Measurements from ENCODE around the gene FIGN. TPM values are rescaled to one million over a fixed set of nuclear protein-coding genes. Genes with fewer than 3 reads are reported as not detected.

Gene FIGN
- total RNA-seq, 4 donors from 2014 or later: 12.3 to 17.7 (median 14.2) TPM

DNA sequence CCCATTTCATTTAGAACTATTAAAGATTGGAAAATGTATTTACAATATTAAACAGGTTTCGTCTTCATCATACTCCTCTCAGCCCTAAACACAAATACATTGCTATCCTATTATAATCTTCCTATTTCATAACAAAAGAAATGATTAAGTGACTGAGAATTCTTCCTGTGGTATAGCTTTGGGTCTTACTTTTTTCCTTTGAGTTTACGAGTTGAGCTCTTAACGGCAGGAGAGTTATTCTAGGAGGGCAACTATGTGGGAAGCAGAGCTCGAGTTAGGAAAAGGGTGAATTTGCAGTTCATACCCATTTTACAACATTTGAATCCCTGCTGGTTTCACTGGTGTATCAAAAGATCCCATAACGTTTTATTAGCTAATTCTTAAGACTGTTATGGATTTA lies 105.0 kb downstream of the FIGN start:
- Histone ChIP-seq H3K36me3 (no peaks in the 10 kb centered on the region), H3K4me3 (no peak overlapping the region), H3K9me3 (no peaks in the 10 kb centered on the region), H3K27me3 (no peaks in the 10 kb centered on the region), H3K4me1 (peaks cover 0 to 4% (median 0%) of the 10 kb centered on the region in 4 donors), H3K27ac (no peak overlapping the region)
- DNase-seq (ENCODE audit: low spot score in 2 of 2): no peak
- 80 to 81% methylated on average over 5 of the region's 5 CpGs for WGBS, 2 donors
- TF ChIP-seq POLR2A (IDR thresholded peaks at IDR 0.05) (no peak), EP300 (IDR thresholded peaks at IDR 0.05) (no peak)
- TF ChIP-seq, protein P1, sequence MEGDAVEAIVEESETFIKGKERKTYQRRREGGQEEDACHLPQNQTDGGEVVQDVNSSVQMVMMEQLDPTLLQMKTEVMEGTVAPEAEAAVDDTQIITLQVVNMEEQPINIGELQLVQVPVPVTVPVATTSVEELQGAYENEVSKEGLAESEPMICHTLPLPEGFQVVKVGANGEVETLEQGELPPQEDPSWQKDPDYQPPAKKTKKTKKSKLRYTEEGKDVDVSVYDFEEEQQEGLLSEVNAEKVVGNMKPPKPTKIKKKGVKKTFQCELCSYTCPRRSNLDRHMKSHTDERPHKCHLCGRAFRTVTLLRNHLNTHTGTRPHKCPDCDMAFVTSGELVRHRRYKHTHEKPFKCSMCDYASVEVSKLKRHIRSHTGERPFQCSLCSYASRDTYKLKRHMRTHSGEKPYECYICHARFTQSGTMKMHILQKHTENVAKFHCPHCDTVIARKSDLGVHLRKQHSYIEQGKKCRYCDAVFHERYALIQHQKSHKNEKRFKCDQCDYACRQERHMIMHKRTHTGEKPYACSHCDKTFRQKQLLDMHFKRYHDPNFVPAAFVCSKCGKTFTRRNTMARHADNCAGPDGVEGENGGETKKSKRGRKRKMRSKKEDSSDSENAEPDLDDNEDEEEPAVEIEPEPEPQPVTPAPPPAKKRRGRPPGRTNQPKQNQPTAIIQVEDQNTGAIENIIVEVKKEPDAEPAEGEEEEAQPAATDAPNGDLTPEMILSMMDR (IDR thresholded peaks at IDR 0.05): no peak

DNA sequence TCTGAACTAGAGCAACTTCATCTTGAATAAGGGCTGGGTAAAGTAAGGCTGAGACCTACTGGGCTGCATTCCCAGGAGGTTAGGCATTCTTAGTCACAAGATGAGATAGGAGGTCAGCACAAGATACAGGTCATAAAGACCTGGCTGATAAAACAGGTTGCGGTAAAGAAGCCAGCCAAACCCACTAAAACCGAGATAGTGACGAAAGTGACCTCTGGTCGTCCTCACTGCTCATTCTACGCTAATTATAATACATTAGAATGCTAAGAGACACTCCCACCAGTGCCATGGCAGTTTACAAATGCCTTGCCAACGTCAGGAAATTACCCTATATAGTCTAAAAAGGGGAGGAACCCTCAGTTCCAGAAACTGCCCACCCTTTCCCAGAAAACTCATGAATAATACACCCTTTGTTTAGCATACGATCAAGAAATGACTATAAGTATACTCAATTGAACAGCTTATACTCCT lies 109.1 kb downstream of the FIGN start:
- no peak for TF ChIP-seq POLR2A (IDR thresholded peaks at IDR 0.05)
- Histone ChIP-seq H3K4me3 (no peak overlapping the region), H3K9me3 (no peaks in the 10 kb centered on the region), H3K27ac (no peak overlapping the region), H3K4me1 (peaks cover 0 to 9% (median 0%) of the 10 kb centered on the region in 4 donors), H3K27me3 (no peaks in the 10 kb centered on the region), H3K36me3 (no peaks in the 10 kb centered on the region)
- WGBS, 2 donors: 70 to 75% methylated on average over 7 of the region's 7 CpGs
- no peak for DNase-seq (ENCODE audit: low spot score in 2 of 2)

DNA sequence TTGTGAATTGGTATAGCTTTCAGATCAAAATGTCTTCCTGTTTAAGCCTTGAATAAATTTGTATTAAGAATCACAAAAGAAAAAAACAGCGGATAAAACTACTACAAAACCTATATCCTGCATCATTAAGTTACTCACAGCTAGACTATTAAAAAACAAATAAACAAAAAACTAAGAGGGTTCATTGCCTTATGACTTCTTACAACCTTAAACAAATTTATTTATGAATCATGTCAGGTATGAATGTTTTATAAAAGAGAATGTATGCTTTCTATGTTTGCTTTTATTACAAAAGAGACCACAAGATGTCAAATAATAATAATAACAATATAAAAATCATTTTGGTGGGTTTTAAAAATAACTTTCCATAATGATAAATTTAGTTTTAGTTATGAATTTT lies 109.6 kb downstream of the FIGN start:
- Histone ChIP-seq H3K36me3 (no peaks in the 10 kb centered on the region), H3K4me3 (no peak overlapping the region), H3K27ac (no peak overlapping the region), H3K27me3 (no peaks in the 10 kb centered on the region), H3K4me1 (peaks cover 0 to 9% (median 0%) of the 10 kb centered on the region in 4 donors), H3K9me3 (no peaks in the 10 kb centered on the region)
- 93 to 94% methylated on average over 1 of the region's 1 CpG for WGBS, 2 donors
- no peak for DNase-seq (ENCODE audit: low spot score in 2 of 2)
- TF ChIP-seq EP300 (IDR thresholded peaks at IDR 0.05): no peak
- no peak for TF ChIP-seq POLR2A (IDR thresholded peaks at IDR 0.05)
- TF ChIP-seq, protein P1 (IDR thresholded peaks at IDR 0.05): no peak

DNA sequence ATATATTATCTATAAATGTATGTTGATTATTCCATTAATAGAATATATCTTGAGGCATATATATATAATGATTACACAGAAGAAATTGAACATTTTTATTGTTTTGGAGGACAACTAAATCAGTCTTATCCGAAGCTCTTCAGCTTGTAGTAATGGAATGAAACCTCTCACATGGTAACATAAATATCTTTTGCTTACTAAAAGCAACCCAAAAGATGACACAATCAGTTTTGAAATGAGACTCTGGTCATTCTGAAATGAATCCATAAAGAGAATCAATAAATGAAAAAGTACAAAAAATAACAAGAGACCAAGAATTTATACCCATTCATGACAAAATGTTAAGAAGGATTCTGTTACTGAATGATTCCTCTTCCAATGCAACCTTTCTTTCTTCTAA lies 110.2 kb downstream of the FIGN start:
- WGBS, 2 donors: 85 to 88% methylated on average over 1 of the region's 1 CpG
- H3K36me3 ChIP-seq: no peaks in the 10 kb centered on the region
- TF ChIP-seq EP300 (IDR thresholded peaks at IDR 0.05) (no peak), POLR2A (IDR thresholded peaks at IDR 0.05) (no peak)
- TF ChIP-seq, protein P1 (IDR thresholded peaks at IDR 0.05): no peak
- H3K27ac ChIP-seq: no peak overlapping the region
- no peaks in the 10 kb centered on the region for H3K27me3 ChIP-seq
- no peak for DNase-seq (ENCODE audit: low spot score in 2 of 2)
- peaks cover 0 to 9% (median 0%) of the 10 kb centered on the region in 4 donors for H3K4me1 ChIP-seq
- H3K9me3 ChIP-seq: no peaks in the 10 kb centered on the region
- H3K4me3 ChIP-seq: no peak overlapping the region

DNA sequence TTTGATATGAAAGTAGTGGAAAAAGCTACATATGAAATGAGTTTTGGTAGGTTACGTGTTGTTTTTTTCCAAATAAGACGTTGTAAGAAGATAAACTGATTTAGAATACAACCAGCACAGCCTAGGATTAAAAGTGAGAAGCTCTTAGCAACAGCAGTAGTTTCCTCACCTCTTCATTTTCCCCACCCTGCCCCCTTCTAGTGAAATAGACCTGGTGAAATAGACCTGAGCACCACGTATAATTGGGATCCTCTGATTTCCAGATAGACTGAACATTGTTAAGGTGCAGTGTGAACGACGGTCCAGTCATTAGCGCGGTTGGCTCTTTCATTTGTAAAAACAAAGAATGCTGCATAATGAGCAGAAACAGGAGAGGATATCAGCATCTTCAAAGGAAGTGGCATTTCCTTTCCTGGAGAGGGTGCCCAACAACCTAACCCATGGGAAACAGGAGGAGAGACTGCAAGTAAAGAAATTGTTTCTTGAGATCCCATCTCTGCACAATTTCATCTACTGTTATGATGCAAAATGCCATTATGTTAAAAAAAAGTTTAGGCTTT lies 114.3 kb downstream of the FIGN start:
- 67 to 75% methylated on average over 7 of the region's 7 CpGs for WGBS, 2 donors
- no peaks in the 10 kb centered on the region for H3K9me3 ChIP-seq
- no peaks in the 10 kb centered on the region for H3K27me3 ChIP-seq
- peaks cover 0 to 5% (median 0%) of the 10 kb centered on the region in 4 donors for H3K4me1 ChIP-seq
- H3K27ac ChIP-seq: no peak overlapping the region
- DNase-seq (ENCODE audit: low spot score in 2 of 2): no peak
- no peaks in the 10 kb centered on the region for H3K36me3 ChIP-seq
- TF ChIP-seq, protein P1 (IDR thresholded peaks at IDR 0.05): no peak
- TF ChIP-seq EP300 (IDR thresholded peaks at IDR 0.05): no peak
- TF ChIP-seq POLR2A (IDR thresholded peaks at IDR 0.05): no peak
- H3K4me3 ChIP-seq: no peak overlapping the region
